Activated CD4-positive, alpha-beta T cell treated with anti-CD3 and anti-CD28 coated beads for 36 hours (primary cell): ENCODE results near the gene SMARCC1. TPM values are rescaled to one million over a fixed set of nuclear protein-coding genes. Genes with fewer than 3 reads are reported as not detected.

Experiments used
- ATAC-seq: fragments of 200-7000 bp; cut with Tn5 transposase; one replicate; pipeline ENCODE4 v1.10.0; 2021; ENCODE audit warnings: mild to moderate bottlenecking, moderate library complexity
- CTCF ChIA-PET: fragments of 350-600 bp; sonication (Branson Sonifier 250); formaldehyde crosslinking; loops from one replicate; lab custom pipeline; 2021; ENCODE audit warnings: antibody characterized with exemption; lab: Charles Lee
- POLR2A ChIA-PET: fragments of 350-600 bp; sonication (Branson Sonifier 250); formaldehyde crosslinking; loops from one replicate; lab custom pipeline; 2021; ENCODE audit warnings: antibody characterized with exemption, inconsistent platforms; lab: Charles Lee
- DNase-seq: peaks from one replicate; pipeline ENCODE4 v3.0.0-alpha.2; 2020
- H3K27ac Mint-ChIP-seq: one replicate; pipeline ENCODE4 v1.8.0; 2021; ENCODE audit warnings: mixed read lengths
- H3K27me3 Mint-ChIP-seq: one replicate; pipeline ENCODE4 v1.8.0; 2021; ENCODE audit warnings: mixed read lengths
- H3K36me3 Mint-ChIP-seq: one replicate; pipeline ENCODE4 v1.8.0; 2021; ENCODE audit warnings: low read depth, mixed read lengths
- H3K4me1 Mint-ChIP-seq: one replicate; pipeline ENCODE4 v1.8.0; 2021; ENCODE audit warnings: mixed read lengths
- H3K4me3 Mint-ChIP-seq: one replicate; pipeline ENCODE4 v1.8.0; 2021; ENCODE audit warnings: mild to moderate bottlenecking, moderate library complexity, mixed read lengths
- H3K9me3 Mint-ChIP-seq: one replicate; pipeline ENCODE4 v1.8.0; 2021; ENCODE audit warnings: low read depth, mixed read lengths
- intact Hi-C, 2 experiments: fragments of 100-400 bp; cut with DNase I in 1 of 2; cut with micrococcal nuclease in 1 of 2; formaldehyde crosslinking; loops; one replicate each; pipeline versions ENCODE4 v1.14.2 to v1.15.1; 2022 to 2024; cut with DNase I, micrococcal nuclease
- total RNA-seq, 2 experiments: library from RNA; stranded (reverse); gene quantifications; one replicate each; pipeline ENCODE4 v1.2.3, GENCODE V29; 2021

SMARCC1 gene
- total RNA-seq, 2 experiments from 2014 or later = 129 to 130 TPM

- no peak for ATAC-seq
- CTCF ChIA-PET = interaction anchor here (1.0 to 1.8 kb wide), 3 partner anchors 10 to 52 kb away, joined by 3 read pairs; no protein-coding TSS in a partner anchor
These were observed 208.2 kb downstream of the SMARCC1 start for GRCh38 chr3:47573190-47574172.

GRCh38 chr3:47571391-47572175 lies 210.1 kb downstream of the SMARCC1 start:
- H3K27ac Mint-ChIP-seq = no peak overlapping the region
- ATAC-seq (no peak), DNase-seq (no peak)
- H3K9me3 Mint-ChIP-seq = no peaks in the 10 kb centered on the region
- CTCF ChIA-PET = interaction anchor here (0.6 to 1.2 kb wide), 2 partner anchors 46 to 49 kb away, joined by 3 to 4 read pairs; no protein-coding TSS in a partner anchor
- H3K4me1 Mint-ChIP-seq = no peaks in the 10 kb centered on the region
- H3K4me3 Mint-ChIP-seq = no peak overlapping the region
- intact Hi-C loops = no loop called here
- H3K36me3 Mint-ChIP-seq = no peaks in the 10 kb centered on the region
- H3K27me3 Mint-ChIP-seq = peaks cover 6% of the 10 kb centered on the region
- POLR2A ChIA-PET = no interaction called here

More at GRCh38 chr3:47573190-47574172, 208.2 kb downstream of the SMARCC1 start:
- no peak overlapping the region for H3K27ac Mint-ChIP-seq
- no peaks in the 10 kb centered on the region for H3K4me1 Mint-ChIP-seq
- POLR2A ChIA-PET = no interaction called here
- H3K36me3 Mint-ChIP-seq = no peaks in the 10 kb centered on the region
- DNase-seq = no peak
- H3K27me3 Mint-ChIP-seq = peaks cover 10% of the 10 kb centered on the region
- no peak overlapping the region for H3K4me3 Mint-ChIP-seq
- intact Hi-C loops = no loop called here
- no peaks in the 10 kb centered on the region for H3K9me3 Mint-ChIP-seq

- ChIA-PET POLR2A (no interaction called here), CTCF (no interaction called here)
- Mint-ChIP-seq H3K4me1 (no peaks in the 10 kb centered on the region), H3K27me3 (peaks cover 5% of the 10 kb centered on the region), H3K27ac (no peak overlapping the region), H3K4me3 (no peak overlapping the region), H3K9me3 (no peaks in the 10 kb centered on the region), H3K36me3 (no peaks in the 10 kb centered on the region)
- no peak for DNase-seq
- no peak for ATAC-seq
- intact Hi-C loops = no loop called here
These were observed 212.8 kb downstream of the SMARCC1 start for GRCh38 chr3:47568901-47569300.

- H3K9me3 Mint-ChIP-seq = no peaks in the 10 kb centered on the region
- no peak for DNase-seq
- ChIA-PET CTCF (no interaction called here), POLR2A (interaction anchor here (0.6 kb wide), 1 partner anchor 676 kb away, joined by 11 read pairs; no protein-coding TSS in a partner anchor)
- H3K4me1 Mint-ChIP-seq = no peaks in the 10 kb centered on the region
- H3K36me3 Mint-ChIP-seq = no peaks in the 10 kb centered on the region
- peaks cover 2% of the 10 kb centered on the region for H3K27me3 Mint-ChIP-seq
- H3K27ac Mint-ChIP-seq = no peak overlapping the region
- no peak for ATAC-seq
- H3K4me3 Mint-ChIP-seq = no peak overlapping the region
- intact Hi-C loops = no loop called here
These were observed 214.5 kb downstream of the SMARCC1 start for GRCh38 chr3:47567149-47567548.

- intact Hi-C loops = no loop called here
- no peak for DNase-seq
- no peaks in the 10 kb centered on the region for H3K4me1 Mint-ChIP-seq
- no peak for ATAC-seq
- H3K27ac Mint-ChIP-seq = no peak overlapping the region
- H3K4me3 Mint-ChIP-seq = no peak overlapping the region
- H3K27me3 Mint-ChIP-seq = no peaks in the 10 kb centered on the region
- CTCF ChIA-PET = no interaction called here
- H3K36me3 Mint-ChIP-seq = no peaks in the 10 kb centered on the region
- POLR2A ChIA-PET = interaction anchor here (0.6 kb wide), 1 partner anchor 677 kb away, joined by 11 read pairs; no protein-coding TSS in a partner anchor
- no peaks in the 10 kb centered on the region for H3K9me3 Mint-ChIP-seq
These were observed 215.0 kb downstream of the SMARCC1 start for GRCh38 chr3:47566667-47567066.

- ChIA-PET CTCF (interaction anchor here (1.3 kb wide), 1 partner anchor 10 kb away, joined by 3 read pairs; no protein-coding TSS in a partner anchor), POLR2A (no interaction called here)
These were observed 215.8 kb downstream of the SMARCC1 start for GRCh38 chr3:47565734-47566550.

GRCh38 chr3:47556351-47556750 lies 225.3 kb downstream of the SMARCC1 start:
- no peak overlapping the region for H3K27ac Mint-ChIP-seq
- CTCF ChIA-PET = interaction anchor here (1.0 to 1.1 kb wide), 2 partner anchors 9 to 331 kb away, joined by 3 to 5 read pairs; no protein-coding TSS in a partner anchor
- H3K4me1 Mint-ChIP-seq = no peaks in the 10 kb centered on the region
- H3K9me3 Mint-ChIP-seq = no peaks in the 10 kb centered on the region
- H3K36me3 Mint-ChIP-seq = no peaks in the 10 kb centered on the region
- no peak overlapping the region for H3K4me3 Mint-ChIP-seq
- DNase-seq (no peak), ATAC-seq (no peak)
- H3K27me3 Mint-ChIP-seq = peaks cover 2% of the 10 kb centered on the region
- POLR2A ChIA-PET = no interaction called here
- intact Hi-C loops = no loop called here

More at GRCh38 chr3:47565734-47566550, 215.8 kb downstream of the SMARCC1 start:
- intact Hi-C loops = no loop called here
- ATAC-seq (no peak), DNase-seq (no peak)
- Mint-ChIP-seq H3K4me1 (no peaks in the 10 kb centered on the region), H3K4me3 (no peak overlapping the region), H3K27ac (no peak overlapping the region), H3K27me3 (no peaks in the 10 kb centered on the region), H3K9me3 (no peaks in the 10 kb centered on the region), H3K36me3 (no peaks in the 10 kb centered on the region)

- Mint-ChIP-seq H3K27me3 (peaks cover 5% of the 10 kb centered on the region), H3K36me3 (no peaks in the 10 kb centered on the region), H3K4me1 (no peaks in the 10 kb centered on the region), H3K27ac (no peak overlapping the region), H3K9me3 (no peaks in the 10 kb centered on the region), H3K4me3 (no peak overlapping the region)
- DNase-seq = no peak
- intact Hi-C loops = no loop called here
- CTCF ChIA-PET = no interaction called here
- POLR2A ChIA-PET = no interaction called here
- no peak for ATAC-seq
These were observed 227.4 kb downstream of the SMARCC1 start for GRCh38 chr3:47554335-47554734.

- DNase-seq (no peak), ATAC-seq (no peak)
- no peaks in the 10 kb centered on the region for H3K36me3 Mint-ChIP-seq
- H3K9me3 Mint-ChIP-seq = no peaks in the 10 kb centered on the region
- ChIA-PET CTCF (interaction anchor here (0.5 to 0.6 kb wide), 2 partner anchors 78 to 104 kb away, joined by 3 to 4 read pairs; partner anchors contain the start of gene SCAP), POLR2A (interaction anchor here (0.9 kb wide), 1 partner anchor 24 kb away, joined by 4 read pairs; no protein-coding TSS in a partner anchor)
- intact Hi-C loops = no loop called here
- H3K4me1 Mint-ChIP-seq = no peaks in the 10 kb centered on the region
- H3K27ac Mint-ChIP-seq = no peak overlapping the region
- H3K4me3 Mint-ChIP-seq = no peak overlapping the region
- H3K27me3 Mint-ChIP-seq = peaks cover 5% of the 10 kb centered on the region
These were observed 228.3 kb downstream of the SMARCC1 start for GRCh38 chr3:47553407-47553806.

- ATAC-seq (no peak), DNase-seq (no peak)
- Mint-ChIP-seq H3K27ac (no peak overlapping the region), H3K9me3 (no peaks in the 10 kb centered on the region), H3K27me3 (no peaks in the 10 kb centered on the region), H3K36me3 (no peaks in the 10 kb centered on the region), H3K4me3 (no peak overlapping the region), H3K4me1 (no peaks in the 10 kb centered on the region)
- intact Hi-C loops = no loop called here
- CTCF ChIA-PET = interaction anchor here (1.4 kb wide), 1 partner anchor 13 kb away, joined by 3 read pairs; no protein-coding TSS in a partner anchor
- POLR2A ChIA-PET = interaction anchor here (0.6 kb wide), 1 partner anchor 1849 kb away, joined by 14 read pairs; no protein-coding TSS in a partner anchor
These were observed 239.1 kb downstream of the SMARCC1 start for GRCh38 chr3:47542471-47543173.
